Glutamatergic neuron (in vitro differentiated cells): ENCODE results near the gene BCAR3. TPM values are rescaled to one million over a fixed set of nuclear protein-coding genes. Genes with fewer than 3 reads are reported as not detected.

ENCODE experiments used
- DNase-seq: peaks from one replicate; pipeline ENCODE4 v3.0.0; 2022
- H3K27ac Mint-ChIP-seq: one replicate; pipeline ENCODE4 v1.8.0; 2020; ENCODE audit warnings: mild to moderate bottlenecking, mixed read lengths, inconsistent platforms; ENCODE audit not compliant: unreplicated experiment
- H3K27me3 Mint-ChIP-seq: one replicate; pipeline ENCODE4 v1.8.0; 2020; ENCODE audit warnings: mild to moderate bottlenecking, moderate library complexity, mixed read lengths, inconsistent platforms; ENCODE audit not compliant: unreplicated experiment
- H3K36me3 Mint-ChIP-seq: one replicate; pipeline ENCODE4 v1.8.0; 2020; ENCODE audit warnings: mild to moderate bottlenecking, mixed read lengths, inconsistent platforms; ENCODE audit not compliant: unreplicated experiment
- H3K4me1 Mint-ChIP-seq: one replicate; pipeline ENCODE4 v1.8.0; 2020; ENCODE audit warnings: mild to moderate bottlenecking, low read depth, mixed read lengths, inconsistent platforms; ENCODE audit not compliant: unreplicated experiment
- H3K4me3 Mint-ChIP-seq: one replicate; pipeline ENCODE4 v1.8.0; 2020; ENCODE audit warnings: mild to moderate bottlenecking, mixed read lengths, inconsistent platforms; ENCODE audit not compliant: unreplicated experiment
- H3K9me3 Mint-ChIP-seq: one replicate; pipeline ENCODE4 v1.8.0; 2020; ENCODE audit warnings: mild to moderate bottlenecking, moderate library complexity, mixed read lengths, inconsistent platforms; ENCODE audit not compliant: unreplicated experiment
- CTCF ChIP-seq: fragments of 200-600 bp; sonication (generic); IDR thresholded peaks from one replicate; pipeline ENCODE4 v1.5.0; 2021; ENCODE audit not compliant: partially characterized antibody, unreplicated experiment
- total RNA-seq: library from RNA; stranded (reverse); fragmentation: NEBNext Ultra II Directional; extraction: Animal tissue kit (Norgen Biotek cat#: 25700); gene quantifications from one replicate; pipeline ENCODE4 v1.2.1, GENCODE V29; 2021; ENCODE audit not compliant: unreplicated experiment

The BCAR3 gene
- total RNA-seq, 1 donor from 2014 or later = 12.8 TPM

GRCh38 chr1:93584261-93585003 is 97.2 kb downstream of the BCAR3 start:
- no peak overlapping the region for H3K27ac Mint-ChIP-seq
- DNase-seq = no peak
- H3K9me3 Mint-ChIP-seq = peaks cover 6% of the 10 kb centered on the region
- no peaks in the 10 kb centered on the region for H3K36me3 Mint-ChIP-seq
- H3K27me3 Mint-ChIP-seq = peaks cover 2% of the 10 kb centered on the region
- H3K4me3 Mint-ChIP-seq = no peak overlapping the region
- no peak for TF ChIP-seq CTCF
- peaks cover 32% of the 10 kb centered on the region for H3K4me1 Mint-ChIP-seq

- peaks cover 6% of the 10 kb centered on the region for H3K9me3 Mint-ChIP-seq
- H3K4me3 Mint-ChIP-seq = no peak overlapping the region
- H3K4me1 Mint-ChIP-seq = peaks cover 23% of the 10 kb centered on the region
- no peak for DNase-seq
- H3K27ac Mint-ChIP-seq = no peak overlapping the region
- H3K36me3 Mint-ChIP-seq = no peaks in the 10 kb centered on the region
- peaks cover 2% of the 10 kb centered on the region for H3K27me3 Mint-ChIP-seq
- no peak for TF ChIP-seq CTCF
These were observed 99.5 kb downstream of the BCAR3 start for GRCh38 chr1:93581917-93582850.

- TF ChIP-seq CTCF = no peak
- Mint-ChIP-seq H3K9me3 (peaks cover 5% of the 10 kb centered on the region), H3K27me3 (peaks cover 4% of the 10 kb centered on the region), H3K27ac (peak overlapping the region; percentile 8), H3K36me3 (no peaks in the 10 kb centered on the region), H3K4me3 (no peak overlapping the region), H3K4me1 (peaks cover 35% of the 10 kb centered on the region)
- no peak for DNase-seq
These were observed 101.7 kb downstream of the BCAR3 start for GRCh38 chr1:93579891-93580290.

GRCh38 chr1:93578911-93579825 is 102.5 kb downstream of the BCAR3 start:
- Mint-ChIP-seq H3K27me3 (peaks cover 4% of the 10 kb centered on the region), H3K36me3 (no peaks in the 10 kb centered on the region), H3K27ac (no peak overlapping the region), H3K9me3 (peaks cover 5% of the 10 kb centered on the region), H3K4me3 (no peak overlapping the region), H3K4me1 (peaks cover 33% of the 10 kb centered on the region)
- no peak for TF ChIP-seq CTCF
- DNase-seq = no peak
